Gastrocnemius medialis (tissue), 4 donors: ENCODE data around the gene SLC1A5.

ENCODE experiments used
- CTCF ChIP-seq, 5 experiments: fragments of 450-650 bp in 3 of 5; fragments of 200-600 bp in 2 of 5; sonication (generic) in 2 of 5; IDR thresholded peaks in 4 of 5; conservative IDR thresholded peaks in 1 of 5; 1 replicate in 4 of 5; 2 replicates in 1 of 5; pipeline ENCODE4 v1.5.1; 2016 to 2019; ENCODE audit warnings: antibody characterized with exemption in 5 of 5, mild to moderate bottlenecking in 3 of 5, moderate library complexity in 3 of 5
- POLR2A ChIP-seq, 2 donors: fragments of 450-650 bp; IDR thresholded peaks; one replicate each; pipeline ENCODE4 v1.6.1; 2017; ENCODE audit warnings: antibody characterized with exemption in 2 of 2, mild to moderate bottlenecking in 2 of 2, moderate library complexity in 2 of 2

- no peak for TF ChIP-seq CTCF (IDR thresholded peaks at IDR 0.05 in 4 of 5, conservative IDR thresholded peaks at IDR 0.05 in 1 of 5)
- no peak for TF ChIP-seq POLR2A (IDR thresholded peaks at IDR 0.05)
Measured at GRCh38 chr19:46786236-46787039, 2.0 kb downstream of the SLC1A5 start.
